Thyroid gland (tissue), 4 donors: Measurements from ENCODE around the gene NKX2-3.

Experiments
- POLR2A ChIP-seq, 2 donors: fragments of 450-650 bp; IDR thresholded peaks; one replicate each; pipeline ENCODE4 v1.6.1; 2017; ENCODE audit warnings: antibody characterized with exemption in 2 of 2, mild to moderate bottlenecking in 2 of 2, moderate library complexity in 1 of 2
- TF ChIP-seq, protein P1 (sequence below), 6 experiments: fragments of 200-600 bp in 3 of 6; fragments of 450-650 bp in 3 of 6; sonication (generic) in 3 of 6; IDR thresholded peaks; one replicate each; pipeline ENCODE4 v1.5.1; 2016 to 2019; ENCODE audit warnings: antibody characterized with exemption in 6 of 6, mild to moderate bottlenecking in 2 of 6, inconsistent platforms in 1 of 6, moderate library complexity in 1 of 6

DNA sequence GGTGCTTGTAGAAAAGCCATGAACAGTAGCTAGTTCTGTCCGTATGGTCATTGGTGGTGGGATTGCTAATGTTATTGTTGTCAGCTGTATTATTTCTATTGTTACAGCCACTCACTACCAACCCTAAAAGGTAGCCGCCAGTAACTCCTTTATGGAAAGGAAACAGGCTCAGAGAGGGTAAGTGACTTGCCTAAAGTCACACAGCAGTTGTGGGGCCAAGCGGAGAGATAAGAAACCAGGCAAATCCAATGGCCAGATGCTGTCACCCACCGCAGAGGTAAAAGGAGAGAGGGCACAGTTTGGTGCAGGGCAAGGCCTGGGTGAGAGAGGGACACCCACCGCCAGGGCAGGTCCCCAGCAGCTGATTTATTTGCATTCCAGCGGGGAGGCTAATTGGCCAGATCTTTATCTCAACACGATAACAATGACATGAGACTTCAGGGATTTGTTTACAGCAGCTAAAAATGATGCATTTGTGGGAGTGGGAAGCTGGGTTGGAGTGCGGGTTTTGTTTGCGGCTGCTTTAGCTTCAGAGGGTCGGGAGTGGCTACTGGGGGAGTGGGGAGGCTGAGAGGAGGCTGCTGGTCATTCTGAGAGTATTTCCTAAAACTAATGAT is 8.6 kb upstream of the NKX2-3 start:
- TF ChIP-seq, protein P1, sequence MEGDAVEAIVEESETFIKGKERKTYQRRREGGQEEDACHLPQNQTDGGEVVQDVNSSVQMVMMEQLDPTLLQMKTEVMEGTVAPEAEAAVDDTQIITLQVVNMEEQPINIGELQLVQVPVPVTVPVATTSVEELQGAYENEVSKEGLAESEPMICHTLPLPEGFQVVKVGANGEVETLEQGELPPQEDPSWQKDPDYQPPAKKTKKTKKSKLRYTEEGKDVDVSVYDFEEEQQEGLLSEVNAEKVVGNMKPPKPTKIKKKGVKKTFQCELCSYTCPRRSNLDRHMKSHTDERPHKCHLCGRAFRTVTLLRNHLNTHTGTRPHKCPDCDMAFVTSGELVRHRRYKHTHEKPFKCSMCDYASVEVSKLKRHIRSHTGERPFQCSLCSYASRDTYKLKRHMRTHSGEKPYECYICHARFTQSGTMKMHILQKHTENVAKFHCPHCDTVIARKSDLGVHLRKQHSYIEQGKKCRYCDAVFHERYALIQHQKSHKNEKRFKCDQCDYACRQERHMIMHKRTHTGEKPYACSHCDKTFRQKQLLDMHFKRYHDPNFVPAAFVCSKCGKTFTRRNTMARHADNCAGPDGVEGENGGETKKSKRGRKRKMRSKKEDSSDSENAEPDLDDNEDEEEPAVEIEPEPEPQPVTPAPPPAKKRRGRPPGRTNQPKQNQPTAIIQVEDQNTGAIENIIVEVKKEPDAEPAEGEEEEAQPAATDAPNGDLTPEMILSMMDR (IDR thresholded peaks at IDR 0.05): no peak
- no peak for TF ChIP-seq POLR2A (IDR thresholded peaks at IDR 0.05)
